Occipital lobe (tissue), 3 donors: Measurements from ENCODE around the gene NEURL1B. TPM values are rescaled to one million over a fixed set of nuclear protein-coding genes. Genes with fewer than 3 reads are reported as not detected.

Experiments used
- DNase-seq: peaks from one replicate; lab custom pipeline; 2025; lab: John Stamatoyannopoulos, UW
- small RNA-seq: library from RNA; depleted of rRNA; stranded (forward); fragments of <200 nt; gene quantifications from one replicate; pipeline ENCODE3, GENCODE V24; 2014
- total RNA-seq: library from RNA; depleted of rRNA; stranded (reverse); fragments of >200 nt; gene quantifications from one replicate; pipeline ENCODE4 v1.2.3, GENCODE V29; 2014

NEURL1B gene
- total RNA-seq, 1 donor from 2014 or later, result 19.2 TPM

GRCh38 chr5:172730222-172730621, 89.2 kb downstream of the NEURL1B start:
- DNase-seq, result no peak

GRCh38 chr5:172730981-172731679, 90.1 kb downstream of the NEURL1B start:
- DNase-seq, result no peak

GRCh38 chr5:172731680-172732074, 90.6 kb downstream of the NEURL1B start:
- DNase-seq, result no peak

- no peak for DNase-seq
Observed at GRCh38 chr5:172732201-172732865, 91.3 kb downstream of the NEURL1B start.

GRCh38 chr5:172733131-172733973, 92.3 kb downstream of the NEURL1B start:
- no peak for DNase-seq

- no peak for DNase-seq
Observed at GRCh38 chr5:172733974-172734346, 92.9 kb downstream of the NEURL1B start.

- DNase-seq, result no peak
Observed at GRCh38 chr5:172735141-172735831, 94.2 kb downstream of the NEURL1B start.

GRCh38 chr5:172736508-172737135, 95.6 kb downstream of the NEURL1B start:
- DNase-seq, result no peak

GRCh38 chr5:172739375-172739774, 98.3 kb downstream of the NEURL1B start:
- no peak for DNase-seq

GRCh38 chr5:172740428-172741205, 99.6 kb downstream of the NEURL1B start:
- DNase-seq, result no peak

Small RNA genes lying within 50 kb of the gene (small RNA-seq; reads per million reads assigned to genes)
- not detected for gene AC027309.2
- gene MIR5003, result not detected

Other genes with a start within 250 kb of the NEURL1B start
- gene SH3PXD2B, start 186.7 kb upstream of the NEURL1B start, total RNA-seq, result 17.6 TPM
- gene DUSP1, start 129.9 kb downstream of the NEURL1B start, total RNA-seq, result 54.1 TPM
- 41.5 TPM for gene ERGIC1, start 193.0 kb downstream of the NEURL1B start, total RNA-seq